GM12865 (cell line): ENCODE measurements around the gene CCDC188.

Source experiments
- DNase-seq: peaks from one replicate; pipeline ENCODE4 v3.0.0; 2010; ENCODE audit warnings: low read depth
- H3K4me3 ChIP-seq: 2 replicates; pipeline ENCODE4 v1.5.1; 2011; ENCODE audit warnings: mild to moderate bottlenecking, low read depth, low read length, control low read depth
- TF ChIP-seq, protein P1 (sequence below): IDR thresholded peaks from 2 replicates; pipeline ENCODE4 v1.5.1; 2011; ENCODE audit warnings: low read length, control low read depth, low read depth, inconsistent platforms; ENCODE audit not compliant: insufficient read depth; ENCODE audit errors: missing control alignments

The CCDC188 gene

GRCh38 chr22:20124083-20124787, 26.6 kb downstream of the CCDC188 start:
- TF ChIP-seq, protein P1, sequence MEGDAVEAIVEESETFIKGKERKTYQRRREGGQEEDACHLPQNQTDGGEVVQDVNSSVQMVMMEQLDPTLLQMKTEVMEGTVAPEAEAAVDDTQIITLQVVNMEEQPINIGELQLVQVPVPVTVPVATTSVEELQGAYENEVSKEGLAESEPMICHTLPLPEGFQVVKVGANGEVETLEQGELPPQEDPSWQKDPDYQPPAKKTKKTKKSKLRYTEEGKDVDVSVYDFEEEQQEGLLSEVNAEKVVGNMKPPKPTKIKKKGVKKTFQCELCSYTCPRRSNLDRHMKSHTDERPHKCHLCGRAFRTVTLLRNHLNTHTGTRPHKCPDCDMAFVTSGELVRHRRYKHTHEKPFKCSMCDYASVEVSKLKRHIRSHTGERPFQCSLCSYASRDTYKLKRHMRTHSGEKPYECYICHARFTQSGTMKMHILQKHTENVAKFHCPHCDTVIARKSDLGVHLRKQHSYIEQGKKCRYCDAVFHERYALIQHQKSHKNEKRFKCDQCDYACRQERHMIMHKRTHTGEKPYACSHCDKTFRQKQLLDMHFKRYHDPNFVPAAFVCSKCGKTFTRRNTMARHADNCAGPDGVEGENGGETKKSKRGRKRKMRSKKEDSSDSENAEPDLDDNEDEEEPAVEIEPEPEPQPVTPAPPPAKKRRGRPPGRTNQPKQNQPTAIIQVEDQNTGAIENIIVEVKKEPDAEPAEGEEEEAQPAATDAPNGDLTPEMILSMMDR, result no peak
- no peak for DNase-seq
- H3K4me3 ChIP-seq, result no peak overlapping the region

- DNase-seq, result no peak
These were observed 27.3 kb downstream of the CCDC188 start for GRCh38 chr22:20123366-20124082.

DNA sequence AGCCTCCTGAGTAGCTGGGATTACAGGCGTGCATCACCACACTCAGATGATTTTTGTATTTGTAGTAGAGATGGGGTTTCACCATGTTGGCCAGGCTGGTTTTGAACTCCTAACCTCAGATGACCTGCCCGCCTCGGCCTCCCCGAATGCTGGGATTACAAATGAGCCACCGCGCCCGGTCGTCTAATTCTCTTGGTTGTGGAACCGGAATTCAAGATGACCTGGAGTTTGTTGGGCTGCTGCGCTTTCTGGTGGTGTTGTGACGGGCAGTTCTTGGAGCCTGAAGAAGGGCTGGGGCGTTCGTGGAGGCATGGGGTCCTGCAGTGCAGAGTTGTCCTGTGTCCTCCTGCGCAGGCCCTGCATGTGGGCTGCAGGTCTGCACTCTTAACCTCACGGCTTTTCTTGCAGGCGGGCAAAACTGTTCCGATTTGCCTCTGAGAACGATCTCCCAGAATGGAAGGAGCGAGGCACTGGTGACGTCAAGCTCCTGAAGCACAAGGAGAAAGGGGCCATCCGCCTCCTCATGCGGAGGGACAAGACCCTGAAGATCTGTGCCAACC, 28.9 kb downstream of the CCDC188 start:
- TF ChIP-seq, protein P1, result no peak
- DNase-seq, result no peak
- H3K4me3 ChIP-seq, result no peak overlapping the region

More at GRCh38 chr22:20123366-20124082, 27.3 kb downstream of the CCDC188 start:
- TF ChIP-seq, protein P1, result no peak
- no peak overlapping the region for H3K4me3 ChIP-seq

DNA sequence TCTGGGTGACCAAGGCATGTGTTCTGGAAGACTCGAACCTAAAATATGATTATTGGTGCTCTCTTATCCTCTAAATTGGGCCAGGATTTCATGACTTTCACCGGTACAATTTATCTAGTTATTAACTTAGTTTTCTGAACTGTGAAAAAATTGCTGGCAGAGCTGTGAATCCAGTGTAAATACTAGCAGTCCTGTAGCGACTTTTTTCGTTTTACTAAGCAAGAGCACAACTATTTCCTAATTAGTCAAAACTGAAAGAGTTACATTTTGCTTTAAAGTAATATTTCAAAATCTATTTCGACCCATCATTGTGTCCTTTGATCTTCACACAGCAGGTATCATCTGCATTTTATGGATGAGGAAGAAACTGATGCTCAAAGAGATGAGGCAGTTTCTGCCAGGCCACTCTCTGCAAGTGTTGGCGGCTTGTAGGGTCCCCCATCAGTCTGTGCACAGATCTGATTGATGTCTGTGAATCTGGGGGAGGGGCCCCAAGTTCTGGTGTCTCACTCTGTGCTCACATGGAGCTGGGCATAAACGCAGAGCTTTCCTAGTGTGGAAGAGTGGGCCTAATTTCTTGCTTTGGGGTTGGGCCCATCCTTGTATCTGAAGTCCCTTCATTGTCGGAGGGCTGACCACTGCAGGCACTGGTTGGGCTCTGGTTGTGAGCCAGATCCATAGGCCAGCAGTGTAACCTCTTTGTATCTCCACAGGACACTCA, 32.4 kb downstream of the CCDC188 start:
- peak overlapping the region; percentile 86 for H3K4me3 ChIP-seq
- no peak for DNase-seq
- TF ChIP-seq, protein P1, result no peak

DNA sequence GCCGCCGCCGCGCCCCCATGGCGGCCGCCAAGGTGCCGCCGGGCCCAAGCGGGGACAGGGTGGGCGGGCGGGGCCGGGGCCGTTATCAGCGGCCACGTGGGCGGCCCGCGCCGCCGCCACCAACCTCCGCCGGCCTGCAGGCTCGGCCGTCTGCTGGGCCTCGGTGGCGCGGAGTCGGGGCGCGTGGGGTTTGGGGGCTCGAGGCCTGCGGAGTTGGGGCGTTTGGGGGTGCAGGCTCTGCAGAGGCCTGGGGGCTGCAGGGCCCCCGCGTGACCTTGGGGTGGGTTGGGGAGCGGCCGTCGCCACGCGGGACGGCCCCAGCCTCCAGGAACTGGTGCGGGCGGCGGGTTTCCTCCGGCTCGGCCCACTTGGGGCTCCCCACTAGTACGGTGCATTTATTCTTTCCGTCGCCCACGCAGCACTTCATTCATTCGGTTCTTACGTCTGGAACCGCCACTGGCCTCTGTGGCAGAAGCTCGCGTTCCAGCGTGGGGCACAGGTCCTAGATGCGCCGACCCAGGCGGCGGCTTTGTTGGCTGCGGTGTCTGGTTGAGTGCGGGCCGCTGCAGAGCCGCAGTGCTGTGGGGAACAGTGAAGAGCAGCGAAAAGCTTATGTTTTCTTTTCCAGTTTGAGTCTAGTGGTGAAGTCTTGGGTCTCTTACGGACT, 33.1 kb downstream of the CCDC188 start:
- H3K4me3 ChIP-seq, result peak overlapping the region; percentile 86
- peak; percentile 61 for DNase-seq
- TF ChIP-seq, protein P1, result no peak

DNA sequence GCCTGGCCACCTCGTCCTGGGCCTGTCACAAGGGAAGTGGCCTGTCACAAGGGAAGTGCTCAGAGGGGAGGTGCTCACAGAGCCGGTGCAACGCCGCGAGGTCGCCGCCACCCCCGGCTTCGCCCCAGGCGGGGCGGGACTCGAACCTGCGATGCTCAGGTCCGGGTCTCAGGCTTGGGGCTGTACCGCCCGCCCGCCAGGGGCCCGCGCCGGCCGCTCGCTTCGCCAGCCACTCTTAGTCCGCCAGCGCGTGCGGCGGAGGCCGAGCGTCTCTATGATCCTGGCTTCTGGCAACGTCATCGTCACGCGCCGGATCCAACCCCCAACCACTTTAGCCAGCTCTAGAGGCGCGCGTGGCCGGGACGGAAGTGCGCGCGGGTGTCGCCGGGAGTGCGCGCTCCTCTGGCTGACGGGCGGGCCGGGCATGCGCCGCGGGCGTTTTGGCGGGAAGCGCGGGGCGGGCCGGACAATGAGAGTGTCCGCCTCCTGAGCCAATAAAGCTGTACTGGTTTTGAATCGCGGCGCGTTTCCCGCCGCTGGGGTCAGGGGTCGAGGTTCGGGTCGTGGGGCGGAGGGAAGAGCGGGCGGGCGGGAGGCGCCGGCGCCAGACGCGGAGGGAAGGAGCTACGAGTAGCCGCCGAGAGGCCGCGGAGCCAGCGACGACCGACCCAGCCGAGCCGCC, 33.8 kb downstream of the CCDC188 start, which contains the start of gene TRMT2A:
TRMT2A (minus strand) TSS at position 276 of the 682 bp plus-strand sequence. CDS start 320 bp downstream, outside the sequence.
- DNase-seq, result peak; percentile 99
- TF ChIP-seq, protein P1, result no peak
- peak within 1 kb of the TSS; percentile 86 for H3K4me3 ChIP-seq
